ENCODE results near the gene ICAM5. TPM values are rescaled to one million over a fixed set of nuclear protein-coding genes. Genes with fewer than 3 reads are reported as not detected.
"Not testable (repeated sequence)": the region's sequence is repeated elsewhere in the genome, so short reads cannot be mapped to it uniquely, and the experiment has no call there.

The ICAM5 gene
- total RNA-seq, 4 donors from 2014 or later: 0.12 to 1.6 (median 1.3) TPM; not detected in 1

- H3K4me3 ChIP-seq: no peak overlapping the region
- H3K36me3 ChIP-seq: peaks cover 0 to 42% (median 0%) of the 10 kb centered on the region in 3 donors
- no peak for TF ChIP-seq POLR2A (IDR thresholded peaks at IDR 0.05)
- TF ChIP-seq, protein P1, sequence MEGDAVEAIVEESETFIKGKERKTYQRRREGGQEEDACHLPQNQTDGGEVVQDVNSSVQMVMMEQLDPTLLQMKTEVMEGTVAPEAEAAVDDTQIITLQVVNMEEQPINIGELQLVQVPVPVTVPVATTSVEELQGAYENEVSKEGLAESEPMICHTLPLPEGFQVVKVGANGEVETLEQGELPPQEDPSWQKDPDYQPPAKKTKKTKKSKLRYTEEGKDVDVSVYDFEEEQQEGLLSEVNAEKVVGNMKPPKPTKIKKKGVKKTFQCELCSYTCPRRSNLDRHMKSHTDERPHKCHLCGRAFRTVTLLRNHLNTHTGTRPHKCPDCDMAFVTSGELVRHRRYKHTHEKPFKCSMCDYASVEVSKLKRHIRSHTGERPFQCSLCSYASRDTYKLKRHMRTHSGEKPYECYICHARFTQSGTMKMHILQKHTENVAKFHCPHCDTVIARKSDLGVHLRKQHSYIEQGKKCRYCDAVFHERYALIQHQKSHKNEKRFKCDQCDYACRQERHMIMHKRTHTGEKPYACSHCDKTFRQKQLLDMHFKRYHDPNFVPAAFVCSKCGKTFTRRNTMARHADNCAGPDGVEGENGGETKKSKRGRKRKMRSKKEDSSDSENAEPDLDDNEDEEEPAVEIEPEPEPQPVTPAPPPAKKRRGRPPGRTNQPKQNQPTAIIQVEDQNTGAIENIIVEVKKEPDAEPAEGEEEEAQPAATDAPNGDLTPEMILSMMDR (IDR thresholded peaks at IDR 0.05): no peak
Observed at GRCh38 chr19:10277795-10278589, 11.8 kb upstream of the ICAM5 start.

DNA sequence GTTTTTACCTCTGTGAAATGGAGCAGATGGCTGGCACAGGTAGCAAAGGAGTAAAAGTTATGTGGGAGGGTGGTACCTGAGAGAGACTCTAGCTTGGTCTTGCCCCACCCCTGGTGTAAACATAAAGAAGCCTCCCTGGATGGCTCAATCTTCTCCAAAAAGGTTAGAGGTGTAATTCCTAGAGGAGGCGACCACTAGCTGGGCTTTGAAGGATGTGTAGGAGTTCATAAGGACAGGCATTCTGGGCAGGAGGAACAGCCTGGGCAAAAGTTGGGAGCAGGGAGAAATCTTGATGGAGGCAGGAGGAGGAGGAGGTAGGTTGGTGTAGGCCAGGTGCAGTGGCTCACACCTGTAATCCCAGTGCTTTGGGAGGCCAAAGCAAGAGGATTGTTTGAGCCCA lies 10.8 kb upstream of the ICAM5 start:
- Histone ChIP-seq H3K4me1 (peaks cover 0 to 26% (median 0%) of the 10 kb centered on the region in 3 donors), H3K27ac (no peak overlapping the region), H3K9me3 (no peaks in the 10 kb centered on the region), H3K36me3 (peaks cover 0 to 51% (median 7%) of the 10 kb centered on the region in 3 donors), H3K4me3 (no peak overlapping the region), H3K27me3 (no peaks in the 10 kb centered on the region)
- no peak for DNase-seq
- WGBS, 2 donors: 92 to 100% methylated on average over 1 of the region's 1 CpG
- intact Hi-C loops (cut with DNase I): no loop called here
- TF ChIP-seq, protein P1 (IDR thresholded peaks at IDR 0.05): no peak
- TF ChIP-seq POLR2A (IDR thresholded peaks at IDR 0.05): no peak

More at GRCh38 chr19:10277795-10278589, 11.8 kb upstream of the ICAM5 start:
- DNase-seq: no peak
- intact Hi-C loops (cut with DNase I): no loop called here
- Histone ChIP-seq H3K27ac (no peak overlapping the region), H3K4me1 (peaks cover 0 to 23% (median 0%) of the 10 kb centered on the region in 3 donors), H3K27me3 (no peaks in the 10 kb centered on the region), H3K9me3 (no peaks in the 10 kb centered on the region)
- 86 to 91% methylated on average over 7 to 8 of the region's 9 CpGs for WGBS, 2 donors

DNA sequence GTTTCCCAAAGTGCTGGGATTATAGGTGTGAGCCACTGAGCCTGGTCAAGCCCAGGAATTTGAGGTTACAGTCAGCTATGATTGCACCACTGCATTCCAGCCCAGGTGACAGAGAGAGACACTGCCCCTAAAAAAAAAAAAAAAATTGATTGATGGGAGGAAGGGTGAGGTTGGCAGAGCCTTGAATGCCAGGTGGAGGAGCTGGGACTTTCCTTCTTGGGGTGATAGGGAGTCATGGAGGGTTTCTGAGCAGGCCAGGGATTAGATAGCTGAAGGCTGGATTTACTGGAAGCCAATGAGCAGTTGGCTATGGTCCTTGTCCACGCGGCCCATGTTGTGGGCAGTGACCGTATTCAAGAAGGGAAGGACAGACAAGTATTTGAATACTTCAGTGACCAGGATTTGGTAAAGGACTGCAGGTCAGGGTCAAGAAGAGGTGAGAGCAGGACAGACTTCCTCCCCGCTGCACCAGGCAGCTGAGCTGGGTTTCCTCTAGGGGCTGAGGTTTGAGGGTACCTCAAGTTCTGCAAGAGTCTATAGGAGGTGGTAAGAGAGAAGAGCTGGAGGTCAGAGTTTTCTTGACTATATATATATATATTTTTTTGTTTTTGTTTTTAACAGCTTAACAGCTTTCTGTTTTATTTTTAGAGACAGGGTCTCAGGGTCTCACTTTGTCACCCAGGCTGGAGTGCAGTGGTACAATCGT lies 9.9 kb upstream of the ICAM5 start:
- no peak for DNase-seq
- WGBS, 2 donors: 73 to 80% methylated on average over 4 to 5 of the region's 5 CpGs

GRCh38 chr19:10282043-10282442 lies 7.7 kb upstream of the ICAM5 start:
- DNase-seq; H3K9me3 ChIP-seq; intact Hi-C loops (cut with DNase I); H3K4me3 ChIP-seq; H3K27me3 ChIP-seq; H3K27ac ChIP-seq: not testable (repeated sequence)
- 89 to 97% methylated on average over 5 of the region's 5 CpGs for WGBS, 2 donors
- Histone ChIP-seq H3K36me3 (peaks cover 0 to 55% (median 16%) of the 10 kb centered on the region in 3 donors), H3K4me1 (peaks cover 13 to 39% (median 17%) of the 10 kb centered on the region in 3 donors)

More for the DNA sequence above, 9.9 kb upstream of the ICAM5 start:
- Histone ChIP-seq H3K9me3 (no peaks in the 10 kb centered on the region), H3K36me3 (peaks cover 0 to 54% (median 15%) of the 10 kb centered on the region in 3 donors), H3K27me3 (peaks cover 0 to 4% (median 0%) of the 10 kb centered on the region in 4 donors), H3K27ac (no peak overlapping the region), H3K4me1 (peaks cover 0 to 22% (median 0%) of the 10 kb centered on the region in 3 donors), H3K4me3 (no peak overlapping the region)
- TF ChIP-seq, protein P1 (IDR thresholded peaks at IDR 0.05): no peak
- no peak for TF ChIP-seq POLR2A (IDR thresholded peaks at IDR 0.05)
- intact Hi-C loops (cut with DNase I): no loop called here

DNA sequence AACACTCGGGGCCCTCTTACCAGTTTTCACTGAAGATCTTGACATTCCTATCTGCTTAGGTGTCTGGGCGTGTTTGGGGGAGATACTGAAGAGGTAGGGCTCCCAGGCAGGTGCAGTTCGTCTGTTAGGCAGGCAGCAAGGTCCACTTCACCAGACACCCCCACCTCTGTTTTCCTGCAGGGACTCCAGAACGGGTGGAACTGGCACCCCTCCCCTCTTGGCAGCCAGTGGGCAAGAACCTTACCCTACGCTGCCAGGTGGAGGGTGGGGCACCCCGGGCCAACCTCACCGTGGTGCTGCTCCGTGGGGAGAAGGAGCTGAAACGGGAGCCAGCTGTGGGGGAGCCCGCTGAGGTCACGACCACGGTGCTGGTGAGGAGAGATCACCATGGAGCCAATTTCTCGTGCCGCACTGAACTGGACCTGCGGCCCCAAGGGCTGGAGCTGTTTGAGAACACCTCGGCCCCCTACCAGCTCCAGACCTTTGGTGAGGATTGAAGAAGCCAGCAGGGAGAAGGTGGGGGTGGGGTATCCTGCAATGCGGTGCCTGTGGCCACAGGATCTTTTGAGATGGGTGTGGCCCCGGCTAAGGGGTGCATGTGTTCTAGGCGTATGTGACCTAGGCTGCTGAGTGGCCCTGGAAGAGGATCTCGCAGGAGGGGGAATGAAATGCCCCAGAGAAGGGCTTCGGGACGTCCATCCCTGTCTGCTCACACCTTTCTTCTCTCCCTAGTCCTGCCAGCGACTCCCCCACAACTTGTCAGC lies 6.3 kb upstream of the ICAM5 start:
- DNase-seq: no peak
- Histone ChIP-seq H3K4me1 (peaks cover 21 to 53% (median 26%) of the 10 kb centered on the region in 3 donors), H3K36me3 (peaks cover 0 to 45% (median 16%) of the 10 kb centered on the region in 3 donors), H3K27ac (no peak overlapping the region), H3K9me3 (no peaks in the 10 kb centered on the region), H3K27me3 (peaks cover 0 to 22% (median 0%) of the 10 kb centered on the region in 4 donors), H3K4me3 (no peak overlapping the region)
- no peak for TF ChIP-seq POLR2A (IDR thresholded peaks at IDR 0.05)
- TF ChIP-seq, protein P1 (IDR thresholded peaks at IDR 0.05): no peak
- 56 to 78% methylated on average over 6 to 8 of the region's 23 CpGs for WGBS, 2 donors
- intact Hi-C loops (cut with DNase I): no loop called here

All from esophagus squamous epithelium (tissue), 5 donors.